GM21515 (cell line): Measurements from ENCODE around the gene ITGAL.
A peak's percentile ranks its signal among the peaks of the same experiment; 100 is the strongest.

ENCODE experiments used
- ATAC-seq: cut with Tn5 transposase; IDR thresholded peaks from one replicate; pipeline ENCODE4 v1.9.1; 2021; ENCODE audit not compliant: unreplicated experiment

Gene ITGAL

DNA sequence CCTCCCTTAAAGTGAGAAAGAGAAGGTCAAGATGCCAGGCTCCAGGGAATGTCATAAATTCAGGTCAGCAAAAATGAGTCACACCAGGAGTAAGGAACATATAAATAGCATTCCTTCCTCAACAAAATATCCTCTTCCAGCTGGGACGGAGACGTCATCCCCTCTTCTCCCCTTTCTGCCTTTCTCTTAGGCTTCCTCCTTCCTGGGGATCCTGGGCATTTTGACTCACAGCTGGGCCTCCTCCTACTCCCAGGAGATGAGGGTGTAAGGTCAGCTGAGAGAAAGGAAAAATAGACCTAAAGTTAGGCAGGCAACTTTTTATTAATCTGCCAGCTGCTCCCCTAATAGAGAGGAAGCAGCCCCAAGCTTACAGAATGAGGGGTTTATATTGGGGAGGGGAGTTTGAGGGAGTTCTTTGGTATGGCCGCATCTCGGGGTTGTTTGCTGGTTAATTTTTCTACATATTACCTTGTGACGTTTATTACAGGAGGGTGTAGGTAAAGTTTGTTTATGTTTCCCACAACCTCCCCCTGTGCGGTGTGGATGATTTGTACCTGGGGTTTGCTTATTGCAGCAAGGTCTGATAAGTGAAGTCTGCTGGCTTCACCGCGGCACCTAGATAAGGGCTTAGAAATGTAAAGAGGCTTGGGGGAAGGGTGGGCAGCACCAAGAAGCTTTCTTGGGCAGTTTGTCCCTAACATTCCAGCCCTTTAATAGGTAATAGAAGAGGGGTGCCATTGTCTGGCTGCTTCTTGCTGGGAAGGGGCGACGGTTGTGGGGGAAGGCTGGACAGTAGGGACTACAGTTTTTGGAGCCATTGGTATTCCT, 69.2 kb downstream of the ITGAL start:
- ATAC-seq = no peak

GRCh38 chr16:30543067-30543466, 70.5 kb downstream of the ITGAL start:
- no peak for ATAC-seq

- no peak for ATAC-seq
Measured at GRCh38 chr16:30546115-30546514, 73.6 kb downstream of the ITGAL start.

GRCh38 chr16:30548416-30549253, 76.1 kb downstream of the ITGAL start:
- no peak for ATAC-seq

DNA sequence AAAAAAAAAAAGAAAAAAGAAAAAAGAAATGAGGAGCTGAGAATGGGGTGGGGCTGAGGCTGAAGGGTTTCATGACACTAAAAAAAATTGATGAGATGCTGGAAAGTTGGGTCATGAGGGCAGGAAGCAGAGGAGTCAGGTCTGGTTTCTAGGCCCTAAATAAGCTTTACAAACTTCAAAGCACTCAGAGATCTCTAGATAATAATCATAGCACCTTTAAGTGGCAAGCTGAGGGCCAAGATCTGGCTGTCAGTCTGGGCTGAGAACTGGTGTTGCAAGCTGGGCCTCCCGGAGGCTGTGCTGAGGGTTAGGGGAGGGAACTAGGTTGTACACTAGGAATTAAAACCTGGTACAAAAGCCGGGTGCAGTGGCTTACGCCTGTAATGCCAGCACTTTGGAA, 79.2 kb downstream of the ITGAL start:
- no peak for ATAC-seq

DNA sequence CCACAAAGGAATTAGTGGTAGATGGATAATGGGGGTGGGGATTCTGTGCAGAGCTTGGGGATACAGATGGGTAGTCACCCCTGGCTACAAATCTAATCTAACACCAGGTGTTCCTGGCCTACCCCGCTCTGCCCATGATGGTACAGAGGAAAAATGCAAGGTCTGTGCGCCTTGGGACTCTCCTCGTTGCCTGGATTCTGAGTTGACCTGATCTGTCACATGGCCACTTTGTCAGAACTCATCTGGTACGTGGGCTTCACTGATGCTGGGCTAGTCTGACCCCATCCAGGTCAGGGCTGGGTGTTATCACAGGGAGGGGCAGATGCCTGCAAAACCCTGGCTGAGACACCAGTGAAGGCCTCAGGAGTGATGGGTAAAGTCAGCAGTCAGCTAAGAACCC, 80.4 kb downstream of the ITGAL start:
- no peak for ATAC-seq

DNA sequence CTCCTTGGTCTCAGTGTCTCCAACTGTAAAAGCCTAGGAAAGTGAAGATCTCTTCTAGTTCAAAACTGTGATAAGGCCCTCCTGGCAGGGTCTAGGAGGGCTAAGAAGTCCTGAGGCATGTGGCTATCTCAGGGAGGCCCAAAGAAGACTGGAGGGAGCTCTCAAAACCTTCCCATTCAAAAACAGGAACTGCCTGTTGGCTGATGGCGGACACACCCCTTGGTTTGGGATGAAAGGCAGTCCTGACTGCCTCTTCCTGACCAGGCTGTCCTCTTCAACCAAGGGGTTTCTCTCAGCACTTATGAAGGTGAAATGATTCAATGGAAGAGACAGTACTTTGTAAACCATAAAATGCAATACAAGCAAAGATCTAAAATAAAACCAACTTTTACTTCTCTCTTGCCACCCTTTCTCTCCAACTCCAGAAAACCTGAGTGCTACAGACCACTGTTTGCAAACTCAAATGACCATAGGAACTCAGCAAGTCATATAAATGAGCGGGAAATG, 80.9 kb downstream of the ITGAL start:
- ATAC-seq = no peak

DNA sequence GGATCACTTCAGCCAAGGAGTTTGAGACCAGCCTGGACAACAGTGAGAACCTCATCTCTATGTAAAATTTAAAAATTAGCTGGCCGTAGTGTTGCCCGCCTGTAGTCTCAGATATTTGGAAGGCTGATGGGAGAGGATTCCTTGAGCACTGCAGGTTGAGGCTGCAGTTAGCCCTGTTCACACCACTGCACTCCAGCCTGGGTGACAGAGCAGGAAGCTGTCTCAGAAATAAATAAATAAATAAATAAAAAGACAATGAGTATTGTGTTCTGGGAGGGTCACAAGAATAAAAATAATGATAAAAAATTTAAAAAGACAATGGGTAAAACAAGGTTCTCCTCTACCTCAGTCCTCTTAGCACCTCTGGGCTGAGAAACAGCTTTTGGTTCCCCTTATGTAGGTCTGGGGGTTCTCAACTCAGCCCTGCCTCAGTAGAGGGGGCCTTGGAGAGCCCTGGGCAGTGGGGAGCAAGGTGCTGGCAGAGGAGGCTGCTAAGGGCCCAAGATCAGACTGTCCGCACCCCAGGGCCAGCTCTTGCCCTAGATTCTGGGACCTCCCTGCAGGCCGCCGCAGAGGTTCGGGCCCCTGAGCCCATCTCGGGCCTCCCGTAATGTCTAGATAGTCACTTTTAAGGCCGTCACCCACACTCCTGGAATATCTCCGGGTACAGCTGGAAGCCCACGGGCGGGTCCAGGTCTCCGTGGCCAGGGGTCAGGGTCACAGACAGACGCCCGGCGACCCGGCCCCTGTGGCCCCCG, 82.2 kb downstream of the ITGAL start:
- ATAC-seq = no peak

DNA sequence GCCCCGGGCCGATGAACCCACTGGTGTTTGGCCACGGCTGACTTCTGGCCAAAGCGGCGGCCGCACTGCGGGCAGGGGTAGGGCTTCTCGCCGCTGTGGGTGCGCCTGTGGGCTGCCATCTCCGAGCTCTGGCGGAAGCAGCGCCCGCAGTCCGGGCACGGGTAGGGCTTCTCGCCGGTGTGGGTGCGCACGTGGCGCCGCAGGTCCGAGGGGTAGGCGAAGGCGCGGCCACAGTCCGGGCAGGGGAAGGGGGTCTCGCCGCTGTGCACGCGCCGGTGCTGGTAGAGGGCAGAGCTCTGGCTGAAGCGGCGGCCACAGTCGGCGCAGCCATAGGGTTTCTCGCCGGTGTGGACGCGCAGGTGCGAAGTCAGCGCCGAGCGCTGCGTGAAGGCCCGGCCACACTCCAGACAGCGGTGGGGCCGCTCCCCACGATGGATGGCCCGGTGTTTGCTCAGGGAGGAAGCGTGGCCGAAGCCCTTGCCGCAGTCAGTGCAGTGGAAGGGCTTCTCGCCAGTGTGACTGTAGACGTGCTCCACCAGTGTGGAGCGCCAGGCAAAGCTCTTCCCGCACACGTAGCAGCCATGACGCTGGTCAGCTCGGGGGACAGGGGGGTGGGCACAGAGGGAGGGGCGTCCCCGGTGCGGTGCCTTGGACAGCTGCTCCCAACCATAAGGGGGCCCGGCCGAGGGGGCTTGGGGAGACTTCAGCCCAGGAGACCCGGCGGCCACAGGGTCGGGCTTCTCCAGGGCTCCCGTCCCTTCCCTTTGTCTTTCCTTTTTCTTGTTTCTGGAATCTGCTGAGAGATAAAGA, 83.0 kb downstream of the ITGAL start:
- no peak for ATAC-seq

GRCh38 chr16:30556125-30556473, 83.6 kb downstream of the ITGAL start:
- ATAC-seq = no peak

GRCh38 chr16:30557707-30557956, 85.1 kb downstream of the ITGAL start:
- ATAC-seq = no peak

DNA sequence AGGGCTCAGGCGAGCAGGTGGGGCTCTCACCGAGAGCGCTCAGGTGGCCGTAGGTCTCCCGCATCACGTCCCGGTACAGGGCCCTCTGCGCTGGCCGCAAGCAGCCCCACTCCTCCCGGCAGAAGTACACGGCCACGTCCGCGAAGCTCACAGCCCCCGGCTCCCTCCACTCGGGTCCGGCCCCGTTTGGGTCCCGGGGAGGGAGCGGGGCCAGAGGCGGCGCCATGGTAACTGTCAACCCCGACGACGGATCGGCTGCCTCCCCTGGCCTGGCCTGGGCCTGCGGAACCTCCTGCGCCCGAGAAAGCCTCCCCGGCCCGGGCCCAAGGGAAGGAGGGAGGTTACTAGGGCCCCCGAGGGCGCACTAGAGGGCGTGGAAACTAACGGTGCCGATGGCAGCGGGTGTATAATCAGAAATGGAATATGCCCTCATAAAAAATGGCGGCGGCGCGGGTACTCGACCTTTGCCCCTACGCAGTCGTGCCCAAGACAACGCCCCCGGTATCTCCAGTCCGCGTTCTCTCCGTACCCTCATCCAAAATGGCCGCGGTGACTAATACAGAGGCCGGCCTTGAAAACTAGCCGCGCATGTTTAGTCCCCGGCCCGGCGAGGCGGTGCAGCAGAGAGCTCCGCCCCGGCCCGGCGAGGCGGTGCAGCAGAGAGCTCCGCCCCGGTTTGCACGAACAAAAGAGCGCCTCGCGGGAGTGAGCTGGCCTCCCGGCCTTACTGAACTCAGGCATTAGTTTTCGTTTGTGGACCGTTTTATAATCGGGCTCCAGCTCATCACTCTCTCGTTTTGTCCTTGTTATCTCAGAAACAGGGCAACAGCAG, 85.6 kb downstream of the ITGAL start, which contains the start of gene ZNF764:
Gene ZNF764 (minus strand): TSS at position 418 of the 832 bp plus-strand sequence. CDS start 192 bp downstream, at position 226.
- ATAC-seq = peak; percentile 86

DNA sequence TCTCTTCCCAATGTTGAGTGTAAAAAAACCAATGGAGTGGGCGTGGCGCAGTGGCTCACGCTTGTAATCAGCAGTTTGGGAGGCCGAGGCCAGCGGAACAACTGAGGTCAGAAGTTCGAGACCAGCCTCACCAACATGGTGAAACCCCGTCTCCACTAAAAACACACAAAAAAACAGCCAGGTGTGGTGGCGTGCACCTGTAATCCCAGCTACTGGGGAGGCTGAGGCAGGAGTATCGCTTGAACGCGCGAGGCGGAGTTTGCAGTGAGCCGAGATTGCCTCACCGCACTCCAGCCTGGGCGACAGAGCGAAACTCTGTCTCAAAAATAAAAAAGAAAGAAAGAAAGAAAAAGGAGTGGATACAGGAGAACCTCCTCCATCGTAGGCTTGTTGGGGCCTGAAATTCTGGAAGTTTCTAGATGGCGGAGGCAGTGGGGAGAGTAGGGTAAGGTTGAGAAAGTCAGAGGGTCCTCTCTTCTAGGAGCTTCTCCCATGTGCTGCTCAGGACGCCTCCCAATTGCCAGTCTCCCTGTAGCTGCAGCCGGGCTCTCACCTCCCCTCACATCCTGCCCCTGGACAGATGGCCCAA, 86.3 kb downstream of the ITGAL start:
- no peak for ATAC-seq

- ATAC-seq = no peak
Measured at GRCh38 chr16:30559690-30560089, 87.1 kb downstream of the ITGAL start.

GRCh38 chr16:30561089-30561816, 88.7 kb downstream of the ITGAL start:
- ATAC-seq = no peak

- no peak for ATAC-seq
Measured at GRCh38 chr16:30562021-30562420, 89.5 kb downstream of the ITGAL start.

- ATAC-seq = no peak
Measured at GRCh38 chr16:30565526-30565925, 93.0 kb downstream of the ITGAL start.

GRCh38 chr16:30565984-30566383, 93.4 kb downstream of the ITGAL start:
- no peak for ATAC-seq

DNA sequence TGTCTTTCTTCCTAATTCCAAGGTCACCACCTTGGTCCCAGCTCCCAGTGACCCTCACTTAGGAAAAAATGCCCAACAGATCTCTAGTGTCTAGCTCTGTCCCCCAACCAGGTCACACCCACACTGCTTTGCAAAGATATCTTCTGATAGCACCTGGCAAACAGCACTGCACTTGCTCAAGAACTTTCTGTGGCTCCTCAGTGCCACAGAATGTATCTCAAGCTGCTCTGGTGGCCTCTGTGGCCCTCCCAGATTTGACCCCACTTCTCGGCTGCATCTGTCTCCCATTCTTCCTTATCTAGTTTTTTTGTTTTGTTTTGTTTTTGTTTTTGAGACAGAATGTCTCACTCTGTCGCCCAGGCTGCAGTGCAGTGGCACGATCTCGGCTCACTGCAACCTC, 94.0 kb downstream of the ITGAL start:
- ATAC-seq = no peak
